ENCODE results near the gene TSHZ2.

The TSHZ2 gene

GRCh38 chr20:53304146-53304545, 332.0 kb downstream of the TSHZ2 start:
- Histone ChIP-seq H3K4me1 (ENCODE audit: insufficient read depth, low read length) (no peaks in the 10 kb centered on the region), H3K36me3 (ENCODE audit: insufficient read depth, low read depth, low read length) (no peaks in the 10 kb centered on the region), H3K27me3 (ENCODE audit: insufficient read depth, low read length) (no peaks in the 10 kb centered on the region), H3K4me3 (ENCODE audit: low read length) (no peak overlapping the region), H3K27ac (ENCODE audit: low read length) (no peak overlapping the region), H3K9me3 (ENCODE audit: insufficient read depth, low read depth, low read length) (no peaks in the 10 kb centered on the region), H3K9ac (ENCODE audit: low read depth, low read length) (no peak overlapping the region)

GRCh38 chr20:53306192-53306805, 334.1 kb downstream of the TSHZ2 start:
- Histone ChIP-seq H3K27me3 (ENCODE audit: insufficient read depth, low read length) (no peaks in the 10 kb centered on the region), H3K4me1 (ENCODE audit: insufficient read depth, low read length) (no peaks in the 10 kb centered on the region)

GRCh38 chr20:53307964-53308597, 335.9 kb downstream of the TSHZ2 start:
- H3K27ac ChIP-seq (ENCODE audit: low read length): no peak overlapping the region
- no peak overlapping the region for H3K4me3 ChIP-seq (ENCODE audit: low read length)
- H3K36me3 ChIP-seq (ENCODE audit: insufficient read depth, low read depth, low read length): no peaks in the 10 kb centered on the region
- no peak overlapping the region for H3K9ac ChIP-seq (ENCODE audit: low read depth, low read length)
- H3K27me3 ChIP-seq (ENCODE audit: insufficient read depth, low read length): no peaks in the 10 kb centered on the region
- no peaks in the 10 kb centered on the region for H3K4me1 ChIP-seq (ENCODE audit: insufficient read depth, low read length)
- H3K9me3 ChIP-seq (ENCODE audit: insufficient read depth, low read depth, low read length): peaks cover 4% of the 10 kb centered on the region; the same call in 1 of the 2 replicates

More at GRCh38 chr20:53306192-53306805, 334.1 kb downstream of the TSHZ2 start:
- Histone ChIP-seq H3K36me3 (ENCODE audit: insufficient read depth, low read depth, low read length) (no peaks in the 10 kb centered on the region), H3K9me3 (ENCODE audit: insufficient read depth, low read depth, low read length) (peaks cover 4% of the 10 kb centered on the region; the same call in 1 of the 2 replicates), H3K27ac (ENCODE audit: low read length) (no peak overlapping the region), H3K9ac (ENCODE audit: low read depth, low read length) (no peak overlapping the region), H3K4me3 (ENCODE audit: low read length) (no peak overlapping the region)

- Histone ChIP-seq H3K4me1 (ENCODE audit: insufficient read depth, low read length) (no peaks in the 10 kb centered on the region), H3K36me3 (ENCODE audit: insufficient read depth, low read depth, low read length) (no peaks in the 10 kb centered on the region), H3K27ac (ENCODE audit: low read length) (no peak overlapping the region), H3K27me3 (ENCODE audit: insufficient read depth, low read length) (no peaks in the 10 kb centered on the region), H3K9me3 (ENCODE audit: insufficient read depth, low read depth, low read length) (peaks cover 4% of the 10 kb centered on the region; the same call in 1 of the 2 replicates), H3K9ac (ENCODE audit: low read depth, low read length) (no peak overlapping the region), H3K4me3 (ENCODE audit: low read length) (no peak overlapping the region)
Measured at GRCh38 chr20:53309515-53309914, 337.4 kb downstream of the TSHZ2 start.

GRCh38 chr20:53312957-53313356, 340.8 kb downstream of the TSHZ2 start:
- Histone ChIP-seq H3K4me3 (ENCODE audit: low read length) (no peak overlapping the region), H3K9me3 (ENCODE audit: insufficient read depth, low read depth, low read length) (peaks cover 4% of the 10 kb centered on the region; the same call in 1 of the 2 replicates), H3K27ac (ENCODE audit: low read length) (no peak overlapping the region), H3K4me1 (ENCODE audit: insufficient read depth, low read length) (peaks cover 11% of the 10 kb centered on the region; the same call in 1 of the 2 replicates), H3K36me3 (ENCODE audit: insufficient read depth, low read depth, low read length) (no peaks in the 10 kb centered on the region), H3K9ac (ENCODE audit: low read depth, low read length) (no peak overlapping the region), H3K27me3 (ENCODE audit: insufficient read depth, low read length) (no peaks in the 10 kb centered on the region)

- Histone ChIP-seq H3K4me3 (ENCODE audit: low read length) (no peak overlapping the region), H3K27ac (ENCODE audit: low read length) (no peak overlapping the region), H3K27me3 (ENCODE audit: insufficient read depth, low read length) (no peaks in the 10 kb centered on the region)
Measured at GRCh38 chr20:53316206-53316937, 344.2 kb downstream of the TSHZ2 start.

GRCh38 chr20:53319200-53319599, 347.0 kb downstream of the TSHZ2 start:
- Histone ChIP-seq H3K27me3 (ENCODE audit: insufficient read depth, low read length) (no peaks in the 10 kb centered on the region), H3K4me1 (ENCODE audit: insufficient read depth, low read length) (peaks cover 11% of the 10 kb centered on the region; the same call in 1 of the 2 replicates), H3K9me3 (ENCODE audit: insufficient read depth, low read depth, low read length) (no peaks in the 10 kb centered on the region), H3K36me3 (ENCODE audit: insufficient read depth, low read depth, low read length) (no peaks in the 10 kb centered on the region), H3K9ac (ENCODE audit: low read depth, low read length) (no peak overlapping the region), H3K4me3 (ENCODE audit: low read length) (no peak overlapping the region), H3K27ac (ENCODE audit: low read length) (no peak overlapping the region)

More at GRCh38 chr20:53316206-53316937, 344.2 kb downstream of the TSHZ2 start:
- H3K4me1 ChIP-seq (ENCODE audit: insufficient read depth, low read length): peaks cover 11% of the 10 kb centered on the region; the same call in 1 of the 2 replicates
- no peaks in the 10 kb centered on the region for H3K36me3 ChIP-seq (ENCODE audit: insufficient read depth, low read depth, low read length)
- H3K9me3 ChIP-seq (ENCODE audit: insufficient read depth, low read depth, low read length): no peaks in the 10 kb centered on the region
- no peak overlapping the region for H3K9ac ChIP-seq (ENCODE audit: low read depth, low read length)

GRCh38 chr20:53319716-53320115, 347.6 kb downstream of the TSHZ2 start:
- H3K9ac ChIP-seq (ENCODE audit: low read depth, low read length): no peak overlapping the region
- H3K36me3 ChIP-seq (ENCODE audit: insufficient read depth, low read depth, low read length): no peaks in the 10 kb centered on the region
- H3K4me1 ChIP-seq (ENCODE audit: insufficient read depth, low read length): peaks cover 11% of the 10 kb centered on the region; the same call in 1 of the 2 replicates
- H3K27ac ChIP-seq (ENCODE audit: low read length): no peak overlapping the region
- H3K27me3 ChIP-seq (ENCODE audit: insufficient read depth, low read length): no peaks in the 10 kb centered on the region
- H3K4me3 ChIP-seq (ENCODE audit: low read length): no peak overlapping the region
- H3K9me3 ChIP-seq (ENCODE audit: insufficient read depth, low read depth, low read length): no peaks in the 10 kb centered on the region

- Histone ChIP-seq H3K4me1 (ENCODE audit: insufficient read depth, low read length) (peaks cover 9% of the 10 kb centered on the region; the same call in 1 of the 2 replicates), H3K9ac (ENCODE audit: low read depth, low read length) (no peak overlapping the region), H3K9me3 (ENCODE audit: insufficient read depth, low read depth, low read length) (no peaks in the 10 kb centered on the region), H3K36me3 (ENCODE audit: insufficient read depth, low read depth, low read length) (no peaks in the 10 kb centered on the region), H3K27ac (ENCODE audit: low read length) (no peak overlapping the region), H3K27me3 (ENCODE audit: insufficient read depth, low read length) (no peaks in the 10 kb centered on the region), H3K4me3 (ENCODE audit: low read length) (no peak overlapping the region)
Measured at GRCh38 chr20:53320701-53321100, 348.5 kb downstream of the TSHZ2 start.

- Histone ChIP-seq H3K9ac (ENCODE audit: low read depth, low read length) (no peak overlapping the region), H3K36me3 (ENCODE audit: insufficient read depth, low read depth, low read length) (no peaks in the 10 kb centered on the region), H3K9me3 (ENCODE audit: insufficient read depth, low read depth, low read length) (no peaks in the 10 kb centered on the region), H3K27me3 (ENCODE audit: insufficient read depth, low read length) (no peaks in the 10 kb centered on the region), H3K4me1 (ENCODE audit: insufficient read depth, low read length) (peaks cover 6% of the 10 kb centered on the region; the same call in 1 of the 2 replicates), H3K27ac (ENCODE audit: low read length) (no peak overlapping the region), H3K4me3 (ENCODE audit: low read length) (no peak overlapping the region)
Measured at GRCh38 chr20:53321596-53321995, 349.4 kb downstream of the TSHZ2 start.

- H3K4me3 ChIP-seq (ENCODE audit: low read length): no peak overlapping the region
- no peaks in the 10 kb centered on the region for H3K36me3 ChIP-seq (ENCODE audit: insufficient read depth, low read depth, low read length)
- no peaks in the 10 kb centered on the region for H3K27me3 ChIP-seq (ENCODE audit: insufficient read depth, low read length)
- peaks cover 1% of the 10 kb centered on the region; the same call in 1 of the 2 replicates for H3K4me1 ChIP-seq (ENCODE audit: insufficient read depth, low read length)
- no peak overlapping the region for H3K9ac ChIP-seq (ENCODE audit: low read depth, low read length)
- no peaks in the 10 kb centered on the region for H3K9me3 ChIP-seq (ENCODE audit: insufficient read depth, low read depth, low read length)
- H3K27ac ChIP-seq (ENCODE audit: low read length): no peak overlapping the region
Measured at GRCh38 chr20:53322651-53323050, 350.5 kb downstream of the TSHZ2 start.

All from iPS-20b (cell line).